GM23338 (cell line): ENCODE results near the gene CCSAP. TPM values are rescaled to one million over a fixed set of nuclear protein-coding genes. Genes with fewer than 3 reads are reported as not detected.

Source experiments
- ATAC-seq: fragments of 200-7000 bp; cut with Tn5 transposase; 3 replicates; pipeline ENCODE4 v1.9.1; 2020
- DNase-seq: peaks from one replicate; pipeline ENCODE4 v3.0.0-alpha.2; 2015; ENCODE audit warnings: low spot score
- H2AFZ ChIP-seq: fragments of 200-600 bp; sonication (generic); 2 replicates; pipeline ENCODE4 v1.8.0; 2016; ENCODE audit warnings: antibody characterized with exemption, mild to moderate bottlenecking, moderate library complexity
- H3F3A ChIP-seq: fragments of 200-600 bp; sonication (generic); replicated peaks from 2 replicates; pipeline ENCODE4 v1.8.0; 2017; ENCODE audit warnings: antibody characterized with exemption, mixed run types, low read depth
- H3K27ac ChIP-seq: fragments of 200-600 bp; sonication (generic); 2 replicates; pipeline ENCODE4 v1.6.1; 2016; ENCODE audit warnings: low read depth
- H3K27me3 ChIP-seq: fragments of 200-600 bp; sonication (generic); 2 replicates; pipeline ENCODE4 v1.8.0; 2016; ENCODE audit warnings: mild to moderate bottlenecking, mixed run types, moderate library complexity; ENCODE audit not compliant: insufficient read depth
- H3K36me3 ChIP-seq: fragments of 200-600 bp; sonication (generic); 2 replicates; pipeline ENCODE4 v1.8.0; 2016; ENCODE audit warnings: mild to moderate bottlenecking; ENCODE audit not compliant: insufficient read depth
- H3K4me1 ChIP-seq: fragments of 200-600 bp; sonication (generic); 2 replicates; pipeline ENCODE4 v1.8.0; 2016; ENCODE audit warnings: mild to moderate bottlenecking, moderate library complexity; ENCODE audit not compliant: insufficient read depth
- H3K4me2 ChIP-seq: fragments of 200-600 bp; sonication (generic); 2 replicates; pipeline ENCODE4 v1.7.1; 2017; ENCODE audit warnings: mixed run types
- H3K4me3 ChIP-seq: fragments of 200-600 bp; sonication (generic); 2 replicates; pipeline ENCODE4 v1.6.1; 2016; ENCODE audit warnings: mixed run types
- H3K79me2 ChIP-seq: fragments of 200-600 bp; sonication (generic); replicated peaks from 2 replicates; pipeline ENCODE4 v1.8.0; 2017; ENCODE audit warnings: mild to moderate bottlenecking; ENCODE audit not compliant: insufficient read depth
- H3K9me2 ChIP-seq: fragments of 200-600 bp; sonication (generic); 2 replicates; pipeline ENCODE4 v1.8.0; 2017; ENCODE audit not compliant: insufficient read depth
- H4K20me1 ChIP-seq: fragments of 200-600 bp; sonication (generic); replicated peaks from 2 replicates; pipeline ENCODE4 v1.8.0; 2017; ENCODE audit warnings: mild to moderate bottlenecking; ENCODE audit not compliant: insufficient read depth
- H3K27ac Mint-ChIP-seq: 2 replicates; pipeline ENCODE4 v1.8.0; 2020; ENCODE audit warnings: inconsistent platforms, mild to moderate bottlenecking, moderate library complexity, mixed read lengths
- H3K27me3 Mint-ChIP-seq: 3 replicates; pipeline ENCODE4 v1.8.0; 2022; ENCODE audit warnings: low read depth, mild to moderate bottlenecking, moderate library complexity, mixed read lengths, inconsistent platforms; ENCODE audit not compliant: insufficient read depth, poor library complexity
- H3K36me3 Mint-ChIP-seq: 3 replicates; pipeline ENCODE4 v1.8.0; 2021; ENCODE audit warnings: low read depth, mild to moderate bottlenecking, inconsistent platforms, moderate library complexity, mixed read lengths
- H3K4me1 Mint-ChIP-seq: 3 replicates; pipeline ENCODE4 v1.8.0; 2020; ENCODE audit warnings: mild to moderate bottlenecking, inconsistent platforms, mixed read lengths
- H3K4me3 Mint-ChIP-seq: 3 replicates; pipeline ENCODE4 v1.8.0; 2021; ENCODE audit warnings: moderate library complexity, mild to moderate bottlenecking, inconsistent platforms, mixed read lengths
- H3K9me3 Mint-ChIP-seq: 3 replicates; pipeline ENCODE4 v1.8.0; 2020; ENCODE audit warnings: moderate library complexity, mild to moderate bottlenecking, inconsistent platforms, mixed read lengths
- CREB1 ChIP-seq: fragments of 250-450 bp; sonication (Bioruptor Pico); IDR thresholded peaks from 2 replicates; pipeline ENCODE4 v1.5.0; 2020; ENCODE audit warnings: low read depth, mild to moderate bottlenecking, moderate library complexity
- CTCF ChIP-seq, 2 experiments: fragments of 200-600 bp in 1 of 2; sonication (generic) in 1 of 2; conservative IDR thresholded peaks; 2 replicates each; pipeline versions ENCODE4 v1.5.1 to v1.6.1; 2016 to 2017; ENCODE audit warnings: antibody characterized with exemption in 2 of 2, low read depth in 2 of 2, mild to moderate bottlenecking in 2 of 2, moderate library complexity in 1 of 2
- ETS1 ChIP-seq: IDR thresholded peaks from 2 replicates; pipeline ENCODE4 v1.6.1; 2016; ENCODE audit warnings: antibody characterized with exemption
- EZH2 ChIP-seq: fragments of 200-600 bp; sonication (generic); IDR thresholded peaks from one replicate; pipeline ENCODE4 v1.8.0; 2017; ENCODE audit warnings: antibody characterized with exemption, mild to moderate bottlenecking, low read depth; ENCODE audit not compliant: unreplicated experiment
- EZH2phosphoT487 ChIP-seq: fragments of 200-600 bp; sonication (generic); IDR thresholded peaks from one replicate; pipeline ENCODE4 v1.8.1; 2018; ENCODE audit warnings: antibody characterized with exemption; ENCODE audit not compliant: unreplicated experiment
- JUNB ChIP-seq: IDR thresholded peaks from one replicate; pipeline ENCODE4 v1.6.1; 2016; ENCODE audit warnings: antibody characterized with exemption; ENCODE audit not compliant: unreplicated experiment
- NANOG ChIP-seq: IDR thresholded peaks from 2 replicates; pipeline ENCODE4 v1.6.1; 2016; ENCODE audit warnings: antibody characterized with exemption, borderline replicate concordance
- POLR2AphosphoS5 ChIP-seq: IDR thresholded peaks from 2 replicates; pipeline ENCODE4 v1.6.1; 2016; ENCODE audit warnings: antibody characterized with exemption, low read depth
- REST ChIP-seq: IDR thresholded peaks from one replicate; pipeline ENCODE4 v1.6.1; 2018; ENCODE audit warnings: antibody characterized with exemption; ENCODE audit not compliant: unreplicated experiment
- STAT1 ChIP-seq: IDR thresholded peaks from one replicate; pipeline ENCODE4 v1.6.1; 2016; ENCODE audit warnings: antibody characterized with exemption; ENCODE audit not compliant: unreplicated experiment
- ZNF114 ChIP-seq: fragments of 250-450 bp; sonication (Bioruptor Pico); IDR thresholded peaks from 2 replicates; pipeline ENCODE4 v1.5.0; 2020; ENCODE audit warnings: mild to moderate bottlenecking, moderate library complexity
- ZNF331 ChIP-seq: fragments of 250-450 bp; sonication (Bioruptor Pico); IDR thresholded peaks from 2 replicates; pipeline ENCODE4 v1.5.0; 2020; ENCODE audit warnings: low read depth, mild to moderate bottlenecking, moderate library complexity
- ZNF462 ChIP-seq: fragments of 250-450 bp; sonication (Bioruptor Pico); IDR thresholded peaks from 2 replicates; pipeline ENCODE4 v1.5.0; 2020; ENCODE audit warnings: mild to moderate bottlenecking, moderate library complexity
- polyA plus RNA-seq: library from polyadenylated mRNA; unstranded; fragments of >200 nt; fragmentation: Nextera tagmentation; extraction: Ambion mirVana; gene quantifications from 2 replicates; pipeline ENCODE4 v1.2.1, GENCODE V29; 2016
- total RNA-seq: library from RNA; depleted of rRNA; stranded (reverse); fragments of >200 nt; shearing (Covaris generic); gene quantifications from 2 replicates; pipeline ENCODE4 v1.2.3, GENCODE V29; 2014

The CCSAP gene
- total and polyA plus RNA-seq, 2 experiments from 2014 or later, result 4.2 to 13.3 TPM

GRCh38 chr1:229379846-229380245, 37.0 kb upstream of the CCSAP start:
- H3K4me1 Mint-ChIP-seq, result peaks cover 34% of the 10 kb centered on the region
- H3F3A ChIP-seq, result 0 out of 2 replicates have a peak, but pooled peaks cover 5% of the 10 kb centered on the region
- H3K9me2 ChIP-seq, result no peaks in the 10 kb centered on the region
- H3K27ac ChIP-seq, result no peak overlapping the region; the same call in 1 of the 2 replicates
- peaks cover 33% of the 10 kb centered on the region for H3K4me1 ChIP-seq
- H3K36me3 Mint-ChIP-seq, result no peaks in the 10 kb centered on the region
- TF ChIP-seq ZNF114 (CRISPR knock-in tag) (no peak), EZH2phosphoT487 (no peak), EZH2 (no peak), CREB1 (CRISPR knock-in tag) (no peak), JUNB (no peak), STAT1 (no peak), POLR2AphosphoS5 (no peak), ZNF331 (no peak), ZNF462 (CRISPR knock-in tag) (no peak), NANOG (no peak), REST (no peak), CTCF (conservative IDR thresholded peaks at IDR 0.05; ENCODE audit: low read depth in 2 of 2) (no peak), ETS1 (no peak)
- H3K27ac Mint-ChIP-seq, result no peak overlapping the region; the same call in 1 of the 2 replicates
- no peaks in the 10 kb centered on the region for H3K9me3 Mint-ChIP-seq
- H3K4me3 ChIP-seq, result peak overlapping the region; percentile 41; the same call in 1 of the 2 replicates
- no peaks in the 10 kb centered on the region for H4K20me1 ChIP-seq
- peak overlapping the region; percentile 18 for H3K4me3 Mint-ChIP-seq
- H3K4me2 ChIP-seq, result peak overlapping the region; percentile 37
- H3K27me3 ChIP-seq, result no peaks in the 10 kb centered on the region
- H2AFZ ChIP-seq, result peak overlapping the region; percentile 97
- H3K27me3 Mint-ChIP-seq, result peaks cover 6% of the 10 kb centered on the region
- H3K36me3 ChIP-seq, result no peaks in the 10 kb centered on the region
- no peaks in the 10 kb centered on the region for H3K79me2 ChIP-seq
- DNase-seq (no peak), ATAC-seq (peak; percentile 14)
